ENCODE measurements around the gene ENGASE.

Gene ENGASE

GRCh38 chr17:79131274-79131635, 56.6 kb downstream of the ENGASE start:
- no peak for DNase-seq (ENCODE audit: low read depth)
- no peak for TF ChIP-seq CTCF (conservative IDR thresholded peaks at IDR 0.05; ENCODE audit: low read depth, low read length)
- H3K4me3 ChIP-seq (ENCODE audit: low read length): no peak overlapping the region

DNA sequence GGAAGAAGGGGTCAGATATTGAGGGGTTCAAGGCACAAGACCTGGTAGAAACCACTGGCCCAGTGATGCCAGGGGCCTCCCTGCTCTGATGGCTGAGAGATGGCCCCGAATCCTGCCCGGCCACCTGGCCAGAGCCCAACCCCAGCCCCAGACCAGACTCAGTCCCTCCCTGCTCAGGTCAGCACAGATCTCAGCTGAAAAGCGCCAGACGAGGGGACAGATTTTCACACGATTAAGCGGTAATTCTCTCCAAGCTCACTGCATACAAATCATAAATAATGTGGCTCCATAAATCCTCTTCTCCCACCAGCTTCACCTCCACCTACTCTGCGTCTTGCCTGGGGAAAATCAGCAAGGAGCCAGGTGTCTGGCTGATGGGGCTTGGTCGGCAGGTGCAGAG, 57.1 kb downstream of the ENGASE start:
- TF ChIP-seq CTCF (conservative IDR thresholded peaks at IDR 0.05; ENCODE audit: low read depth, low read length): no peak
- H3K4me3 ChIP-seq (ENCODE audit: low read length): no peak overlapping the region
- no peak for DNase-seq (ENCODE audit: low read depth)

GRCh38 chr17:79132271-79133064, 57.8 kb downstream of the ENGASE start:
- H3K4me3 ChIP-seq (ENCODE audit: low read length): no peak overlapping the region
- TF ChIP-seq CTCF (conservative IDR thresholded peaks at IDR 0.05; ENCODE audit: low read depth, low read length): no peak
- no peak for DNase-seq (ENCODE audit: low read depth)

DNA sequence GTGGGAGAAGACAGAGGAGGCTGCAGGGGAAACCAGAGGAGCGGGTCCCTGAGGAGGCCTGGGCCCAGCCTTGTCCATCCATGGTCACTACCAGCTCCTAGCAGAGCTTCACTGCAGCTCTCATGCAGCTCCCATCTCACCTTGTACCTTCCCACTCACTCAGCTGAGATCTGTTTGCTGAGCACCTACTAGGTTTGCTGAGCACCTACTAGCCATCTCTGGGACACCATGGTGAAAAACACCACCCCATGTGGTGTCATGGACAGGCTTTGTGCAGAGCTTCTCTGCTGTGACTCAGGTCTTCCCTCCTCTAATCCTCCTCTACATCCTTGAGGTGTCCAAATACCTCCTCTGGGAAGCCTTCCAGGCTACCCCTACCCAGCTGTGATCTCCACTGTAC, 58.6 kb downstream of the ENGASE start:
- no peak for TF ChIP-seq CTCF (conservative IDR thresholded peaks at IDR 0.05; ENCODE audit: low read depth, low read length)
- no peak overlapping the region for H3K4me3 ChIP-seq (ENCODE audit: low read length)
- DNase-seq (ENCODE audit: low read depth): no peak

GRCh38 chr17:79133985-79134384, 59.4 kb downstream of the ENGASE start:
- no peak for DNase-seq (ENCODE audit: low read depth)
- H3K4me3 ChIP-seq (ENCODE audit: low read length): no peak overlapping the region
- no peak for TF ChIP-seq CTCF (conservative IDR thresholded peaks at IDR 0.05; ENCODE audit: low read depth, low read length)

GRCh38 chr17:79135011-79135410, 60.4 kb downstream of the ENGASE start:
- DNase-seq (ENCODE audit: low read depth): no peak
- TF ChIP-seq CTCF (conservative IDR thresholded peaks at IDR 0.05; ENCODE audit: low read depth, low read length): no peak
- H3K4me3 ChIP-seq (ENCODE audit: low read length): no peak overlapping the region

DNA sequence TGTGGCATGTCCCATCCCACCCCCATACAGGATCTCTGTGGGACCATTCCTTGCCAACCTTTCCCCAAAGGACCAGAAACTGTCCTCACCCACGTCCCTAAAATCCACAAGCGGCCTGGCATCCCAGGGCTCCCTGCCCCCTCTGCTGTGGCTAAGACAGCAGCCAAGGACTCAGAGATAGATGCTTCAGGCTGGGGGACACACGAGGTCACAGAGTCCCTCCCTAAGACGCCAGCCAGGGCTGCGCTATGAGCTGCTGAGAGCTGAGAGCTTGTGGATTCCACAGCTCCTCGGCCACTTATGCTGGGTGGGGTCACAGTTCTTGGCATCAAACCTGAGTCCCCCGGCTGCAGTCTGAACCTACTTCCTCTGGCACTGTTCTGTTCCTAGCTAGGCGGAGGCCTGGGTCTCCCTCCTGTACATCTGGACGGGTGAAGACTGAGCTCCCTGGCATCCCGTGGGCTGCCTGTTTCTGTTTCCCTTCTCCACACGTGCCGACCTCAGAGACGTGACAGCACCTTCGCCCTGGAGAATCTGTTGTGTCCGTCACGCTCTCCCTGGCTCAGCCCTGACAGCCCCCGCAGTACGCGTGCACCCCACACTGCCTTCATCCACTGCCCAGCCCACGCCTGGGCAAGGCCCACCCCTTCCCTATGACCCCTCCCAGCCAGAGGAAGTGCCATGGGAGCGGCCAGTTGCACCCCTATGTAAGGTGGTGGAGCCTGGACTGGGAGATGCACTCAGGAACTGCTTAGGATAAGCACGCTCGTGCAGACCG, 61.2 kb downstream of the ENGASE start:
- no peak for DNase-seq (ENCODE audit: low read depth)
- TF ChIP-seq CTCF (conservative IDR thresholded peaks at IDR 0.05; ENCODE audit: low read depth, low read length): no peak
- H3K4me3 ChIP-seq (ENCODE audit: low read length): no peak overlapping the region

All from retinal pigment epithelial cell (primary cell).